Measurements from ENCODE around the gene LHX8.

DNA sequence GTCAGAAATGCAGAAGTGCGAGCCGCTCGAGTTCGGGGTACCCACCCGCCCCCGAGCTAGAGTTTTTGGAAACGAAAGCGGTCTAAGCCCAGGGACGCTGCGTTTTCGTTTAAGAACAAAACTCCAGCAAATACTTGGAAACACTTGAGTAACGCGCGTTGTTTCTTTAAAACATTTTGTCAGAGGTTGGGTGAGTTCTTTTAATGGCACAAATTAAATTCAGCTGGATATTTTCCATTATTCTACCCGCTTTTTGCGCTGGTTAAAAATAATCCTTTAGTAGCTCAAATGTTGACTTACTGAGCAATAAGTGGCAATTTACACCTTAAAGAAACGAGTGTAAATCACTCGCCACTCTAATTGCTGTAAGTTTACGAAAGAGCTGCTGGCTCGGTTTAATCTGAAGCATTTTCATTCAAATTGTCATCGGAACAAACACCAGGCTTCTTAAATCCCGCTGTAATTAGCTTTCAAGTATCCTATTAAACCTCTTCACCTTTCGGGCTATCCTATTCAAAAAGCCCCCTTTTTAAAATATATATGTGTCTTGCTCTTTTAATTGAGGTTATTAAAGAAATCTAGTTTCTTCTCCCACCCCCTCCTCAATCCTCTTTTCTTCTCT, 1.5 kb downstream of the LHX8 start:
- TF ChIP-seq EZH2 (optimal IDR thresholded peaks at IDR 0.05; ENCODE audit: low read depth, low read length): no peak
- TF ChIP-seq, protein P1, sequence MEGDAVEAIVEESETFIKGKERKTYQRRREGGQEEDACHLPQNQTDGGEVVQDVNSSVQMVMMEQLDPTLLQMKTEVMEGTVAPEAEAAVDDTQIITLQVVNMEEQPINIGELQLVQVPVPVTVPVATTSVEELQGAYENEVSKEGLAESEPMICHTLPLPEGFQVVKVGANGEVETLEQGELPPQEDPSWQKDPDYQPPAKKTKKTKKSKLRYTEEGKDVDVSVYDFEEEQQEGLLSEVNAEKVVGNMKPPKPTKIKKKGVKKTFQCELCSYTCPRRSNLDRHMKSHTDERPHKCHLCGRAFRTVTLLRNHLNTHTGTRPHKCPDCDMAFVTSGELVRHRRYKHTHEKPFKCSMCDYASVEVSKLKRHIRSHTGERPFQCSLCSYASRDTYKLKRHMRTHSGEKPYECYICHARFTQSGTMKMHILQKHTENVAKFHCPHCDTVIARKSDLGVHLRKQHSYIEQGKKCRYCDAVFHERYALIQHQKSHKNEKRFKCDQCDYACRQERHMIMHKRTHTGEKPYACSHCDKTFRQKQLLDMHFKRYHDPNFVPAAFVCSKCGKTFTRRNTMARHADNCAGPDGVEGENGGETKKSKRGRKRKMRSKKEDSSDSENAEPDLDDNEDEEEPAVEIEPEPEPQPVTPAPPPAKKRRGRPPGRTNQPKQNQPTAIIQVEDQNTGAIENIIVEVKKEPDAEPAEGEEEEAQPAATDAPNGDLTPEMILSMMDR (IDR thresholded peaks at IDR 0.05; ENCODE audit: low read length): no peak

All from MM.1S (cell line).